IMR-90 (cell line): ENCODE results near the gene HEBP1. TPM values are rescaled to one million over a fixed set of nuclear protein-coding genes. Genes with fewer than 3 reads are reported as not detected.
A peak's percentile ranks its signal among the peaks of the same experiment; 100 is the strongest.

ENCODE experiments used
- ATAC-seq: fragments of 200-7000 bp; cut with Tn5 transposase; 2 replicates; pipeline ENCODE4 v1.9.1; 2020; ENCODE audit warnings: low read depth, mild to moderate bottlenecking, moderate library complexity
- BruUV-seq: library from RNA; stranded (reverse); fragments of 400-500 nt; replicated peaks from 2 replicates; lab custom pipeline; 2021; lab: Mats Ljungman, UMichigan
- CTCF ChIA-PET: fragments of 300-600 bp; formaldehyde crosslinking; extraction: SDS; loops from one replicate; lab custom pipeline; 2021; ENCODE audit warnings: antibody characterized with exemption; lab: Yijun Ruan, JAX
- POLR2A ChIA-PET: fragments of 300-600 bp; sonication (Branson Sonifier 250); formaldehyde crosslinking; loops from one replicate; lab custom pipeline; 2022; ENCODE audit warnings: antibody characterized with exemption; ENCODE audit not compliant: unreplicated experiment; lab: Charles Lee
- DNase-seq: peaks from one replicate; pipeline ENCODE4 v3.0.0; 2013
- H2AFZ ChIP-seq: replicated peaks from 2 replicates; pipeline ENCODE3; 2013; ENCODE audit warnings: low read length, mild to moderate bottlenecking; ENCODE audit not compliant: poor library complexity
- H2AK5ac ChIP-seq: 2 replicates; pipeline ENCODE4 v1.6.1; 2013; ENCODE audit warnings: low read depth, low read length, inconsistent platforms
- H2AK9ac ChIP-seq: replicated peaks from 2 replicates; pipeline ENCODE3; 2013; ENCODE audit warnings: mild to moderate bottlenecking, low read depth, low read length, moderate library complexity; ENCODE audit not compliant: poor library complexity
- H2BK120ac ChIP-seq: 2 replicates; pipeline ENCODE4 v1.6.1; 2013; ENCODE audit warnings: low read depth, low read length, inconsistent platforms
- H2BK15ac ChIP-seq: 3 replicates; pipeline ENCODE4 v1.6.1; 2013; ENCODE audit warnings: low read depth, low read length, inconsistent platforms
- H2BK20ac ChIP-seq: 2 replicates; pipeline ENCODE4 v1.6.1; 2013; ENCODE audit warnings: low read depth, mild to moderate bottlenecking, inconsistent platforms, low read length, moderate library complexity
- H2BK5ac ChIP-seq: 2 replicates; pipeline ENCODE4 v1.6.1; 2013; ENCODE audit warnings: mild to moderate bottlenecking, low read depth, low read length, inconsistent platforms; ENCODE audit not compliant: poor library complexity, severe bottlenecking
- H3K14ac ChIP-seq: replicated peaks from 2 replicates; pipeline ENCODE4 v1.6.1; 2013; ENCODE audit warnings: low read depth, low read length, inconsistent platforms
- H3K18ac ChIP-seq: 2 replicates; pipeline ENCODE4 v1.6.1; 2013; ENCODE audit warnings: low read depth, low read length, control low read depth
- H3K23ac ChIP-seq: 2 replicates; pipeline ENCODE4 v1.6.1; 2013; ENCODE audit warnings: low read depth, low read length, inconsistent platforms
- H3K27ac ChIP-seq: 2 replicates; pipeline ENCODE4 v1.5.1; 2013; ENCODE audit warnings: mild to moderate bottlenecking, control low read depth, low read length; ENCODE audit not compliant: insufficient read depth
- H3K27me3 ChIP-seq: 2 replicates; pipeline ENCODE4 v1.6.1; 2013; ENCODE audit warnings: low read length; ENCODE audit not compliant: control insufficient read depth, insufficient read depth
- H3K36me3 ChIP-seq: 2 replicates; pipeline ENCODE4 v1.6.1; 2013; ENCODE audit warnings: low read length, mixed read lengths; ENCODE audit not compliant: control insufficient read depth, insufficient read depth
- H3K4ac ChIP-seq: 2 replicates; pipeline ENCODE4 v1.6.1; 2013; ENCODE audit warnings: low read depth, low read length, inconsistent platforms
- H3K4me1 ChIP-seq: 2 replicates; pipeline ENCODE4 v1.6.1; 2013; ENCODE audit warnings: low read length, mixed read lengths; ENCODE audit not compliant: control insufficient read depth, insufficient read depth
- H3K4me2 ChIP-seq: 2 replicates; pipeline ENCODE4 v1.6.1; 2013; ENCODE audit warnings: low read depth, mild to moderate bottlenecking, control low read depth, low read length, moderate library complexity
- H3K4me3 ChIP-seq: 2 replicates; pipeline ENCODE4 v1.5.1; 2013; ENCODE audit warnings: low read depth, mild to moderate bottlenecking, control low read depth, low read length, moderate library complexity; ENCODE audit not compliant: insufficient read depth
- H3K56ac ChIP-seq: 2 replicates; pipeline ENCODE4 v1.6.1; 2013; ENCODE audit warnings: low read length, inconsistent platforms; ENCODE audit not compliant: insufficient read depth; ENCODE audit errors: extremely low read depth
- H3K79me1 ChIP-seq, 2 experiments: 2 replicates each; pipeline ENCODE4 v1.6.1; 2013; ENCODE audit warnings: low read length in 2 of 2, inconsistent platforms in 1 of 2, low read depth in 1 of 2
- H3K9ac ChIP-seq: 2 replicates; pipeline ENCODE4 v1.6.1; 2013; ENCODE audit warnings: low read depth, low read length, control low read depth
- H3K9me1 ChIP-seq: 2 replicates; pipeline ENCODE4 v1.6.1; 2013; ENCODE audit warnings: low read length, inconsistent platforms; ENCODE audit not compliant: insufficient read depth
- H3K9me3 ChIP-seq: 2 replicates; pipeline ENCODE4 v1.6.1; 2013; ENCODE audit warnings: low read length; ENCODE audit not compliant: control insufficient read depth, insufficient read depth
- H4K20me1 ChIP-seq: 2 replicates; pipeline ENCODE4 v1.6.1; 2013; ENCODE audit warnings: low read length, inconsistent platforms; ENCODE audit not compliant: insufficient read depth
- H4K5ac ChIP-seq: 2 replicates; pipeline ENCODE4 v1.6.1; 2013; ENCODE audit warnings: mild to moderate bottlenecking, low read depth, low read length, control low read depth
- H4K8ac ChIP-seq, 2 experiments: 2 replicates each; pipeline ENCODE4 v1.6.1; 2013; ENCODE audit warnings: low read depth in 2 of 2, low read length in 2 of 2, control low read depth in 1 of 2, inconsistent platforms in 1 of 2
- H4K91ac ChIP-seq: 2 replicates; pipeline ENCODE4 v1.6.1; 2013; ENCODE audit warnings: low read depth, low read length, inconsistent platforms; ENCODE audit not compliant: insufficient read depth
- RAD21 ChIP-seq: IDR thresholded peaks from 2 replicates; pipeline ENCODE4 v1.6.1; 2012; ENCODE audit warnings: low read length, improper control_type of control experiment
- WGBS, 2 experiments: methylation state at CpG; one replicate each; pipeline versions ENCODE4 v1.1.5 to v1.1.7; 2013; ENCODE audit warnings: missing lambda C conversion rate in 2 of 2; ENCODE audit not compliant: insufficient read length in 1 of 2; ENCODE audit errors: extremely low coverage in 2 of 2; 5-methylcytosine and 5-hydroxymethylcytosine counted together
- dilution Hi-C: fragments of 300-500 bp; cut with HindIII; formaldehyde crosslinking; loops from one replicate; pipeline ENCODE4 v1.14.3; 2018; ENCODE audit warnings: low sequenced_read_pairs; ENCODE audit not compliant: unreplicated experiment
- in situ Hi-C: fragments of 300-500 bp; cut with MboI; formaldehyde crosslinking; loops from 3 replicates; pipeline ENCODE4 v1.14.3; 2019; ENCODE audit warnings: low sequenced_read_pairs, inconsistent platforms, mixed read lengths
- intact Hi-C: fragments of 100-400 bp; cut with micrococcal nuclease; formaldehyde crosslinking; loops from 2 replicates; pipeline ENCODE4 v1.10.0; 2022
- polyA plus RNA-seq, 3 experiments: library from polyadenylated mRNA; depleted of rRNA; stranded (reverse); fragments of >200 nt; gene quantifications; 2 replicates each; pipeline ENCODE4 v1.2.3, GENCODE V29; 2012; ENCODE audit warnings: low replicate concordance in 1 of 3
- total RNA-seq: library from RNA; depleted of rRNA; stranded (reverse); fragments of >200 nt; gene quantifications from 2 replicates; pipeline ENCODE4 v1.2.3, GENCODE V29; 2012

HEBP1 gene
- total and polyA plus RNA-seq, 2 of the 4 experiments (the other 2 are of a cell fraction): 18.8 to 49.2 TPM

GRCh38 chr12:13004361-13004760 is 4.3 kb upstream of the HEBP1 start:
- H3K27me3 ChIP-seq: no peaks in the 10 kb centered on the region
- no peak overlapping the region for H2BK15ac ChIP-seq
- dilution Hi-C loops: no loop called here
- ATAC-seq (no peak), DNase-seq (peak; percentile 36)
- ChIA-PET CTCF (interaction anchor here (0.8 kb wide), 1 partner anchor 251 kb away, joined by 3 read pairs; no protein-coding TSS in a partner anchor), POLR2A (no interaction called here)
- H2AK5ac ChIP-seq: no peak overlapping the region; the same call in 1 of the 2 replicates
- no CpG with 5 or more reads among the region's 3 CpGs for WGBS, 2 experiments
- no peaks in the 10 kb centered on the region for H3K36me3 ChIP-seq
- no peak overlapping the region for H4K5ac ChIP-seq
- intact Hi-C loops: loop anchor here (5.0 kb wide), 1 partner anchor 208 kb away; no protein-coding TSS in a partner anchor
- peaks cover 23% of the 10 kb centered on the region for H3K9me1 ChIP-seq
- H3K4me3 ChIP-seq: no peak overlapping the region
- no peak overlapping the region for H2BK20ac ChIP-seq
- no peak overlapping the region for H4K8ac ChIP-seq
- no peak overlapping the region for H2AFZ ChIP-seq
- no peak overlapping the region for H4K91ac ChIP-seq
- H3K79me1 ChIP-seq: peaks cover 13 to 33% of the 10 kb centered on the region in 2 experiments
- BruUV-seq: no TSS peak
- H2BK120ac ChIP-seq: no peak overlapping the region
- no peak overlapping the region for H2AK9ac ChIP-seq
- H3K23ac ChIP-seq: no peak overlapping the region
- H3K4ac ChIP-seq: no peak overlapping the region
- in situ Hi-C loops: loop anchor here (10.0 kb wide), 1 partner anchor 220 kb away; no protein-coding TSS in a partner anchor
- peaks cover 3% of the 10 kb centered on the region; the same call in 1 of the 2 replicates for H4K20me1 ChIP-seq
- no peak overlapping the region for H3K56ac ChIP-seq
- no peak overlapping the region for H3K4me2 ChIP-seq
- H3K14ac ChIP-seq: no peak overlapping the region
- H3K4me1 ChIP-seq: peaks cover 18% of the 10 kb centered on the region
- TF ChIP-seq RAD21: no peak
- no peak overlapping the region for H2BK5ac ChIP-seq
- no peaks in the 10 kb centered on the region for H3K9me3 ChIP-seq
- H3K27ac ChIP-seq: no peak overlapping the region
- H3K9ac ChIP-seq: no peak overlapping the region
- H3K18ac ChIP-seq: no peak overlapping the region
